GM18499 (cell line): ENCODE measurements around the gene ZNF521.

Experiments used
- ATAC-seq: cut with Tn5 transposase; IDR thresholded peaks from one replicate; pipeline ENCODE4 v1.9.1; 2021; ENCODE audit warnings: moderate number of reproducible peaks; ENCODE audit not compliant: insufficient read depth, unreplicated experiment

Gene ZNF521

GRCh38 chr18:25351777-25352628 is at the start of gene ZNF521:
ZNF521 (minus strand) TSS chr18:25352166; CDS start chr18:25350946, 1,220 bp downstream.
- peak; percentile 26 for ATAC-seq

GRCh38 chr18:25399554-25399953 is 47.6 kb upstream of the ZNF521 start:
- ATAC-seq, result no peak

- no peak for ATAC-seq
These were observed 40.2 kb upstream of the ZNF521 start for GRCh38 chr18:25392192-25392591.

- no peak for ATAC-seq
These were observed 21.6 kb upstream of the ZNF521 start for GRCh38 chr18:25373432-25374179.

GRCh38 chr18:25370391-25370790 is 18.4 kb upstream of the ZNF521 start:
- no peak for ATAC-seq

GRCh38 chr18:25365242-25365641 is 13.3 kb upstream of the ZNF521 start:
- no peak for ATAC-seq

- ATAC-seq, result no peak
These were observed 12.8 kb upstream of the ZNF521 start for GRCh38 chr18:25364732-25365131.

- ATAC-seq, result no peak
These were observed 8.4 kb upstream of the ZNF521 start for GRCh38 chr18:25360301-25360899.

- ATAC-seq, result no peak
These were observed 1.1 kb upstream of the ZNF521 start for GRCh38 chr18:25353080-25353479.

- no peak for ATAC-seq
These were observed 651 bp upstream of the ZNF521 start for GRCh38 chr18:25352629-25353005.

- ATAC-seq, result no peak
These were observed 638 bp downstream of the ZNF521 start for GRCh38 chr18:25351280-25351775.

- no peak for ATAC-seq
These were observed 1.3 kb downstream of the ZNF521 start for GRCh38 chr18:25350489-25351251.

- no peak for ATAC-seq
These were observed 2.0 kb downstream of the ZNF521 start for GRCh38 chr18:25349926-25350487.

GRCh38 chr18:25349131-25349925 is 2.6 kb downstream of the ZNF521 start:
- no peak for ATAC-seq

- no peak for ATAC-seq
These were observed 3.4 kb downstream of the ZNF521 start for GRCh38 chr18:25348386-25349130.

GRCh38 chr18:25346561-25346960 is 5.4 kb downstream of the ZNF521 start:
- no peak for ATAC-seq

GRCh38 chr18:25345081-25345866 is 6.7 kb downstream of the ZNF521 start:
- ATAC-seq, result no peak

- ATAC-seq, result no peak
These were observed 10.1 kb downstream of the ZNF521 start for GRCh38 chr18:25341831-25342230.
